SK-N-MC (cell line): Measurements from ENCODE around the gene FOXF2.

ENCODE experiments used
- EZH2 ChIP-seq: fragments of 200-600 bp; sonication (generic); IDR thresholded peaks from one replicate; pipeline ENCODE4 v1.6.1; 2017; ENCODE audit warnings: antibody characterized with exemption
- FOXP2 ChIP-seq: optimal IDR thresholded peaks from 2 replicates; pipeline ENCODE3; 2011; ENCODE audit warnings: mild to moderate bottlenecking, moderate library complexity; ENCODE audit not compliant: insufficient read depth; ENCODE audit errors: extremely low read length, control extremely low read depth
- POLR2AphosphoS5 ChIP-seq: IDR thresholded peaks from 2 replicates; pipeline ENCODE4 v1.6.1; 2012; ENCODE audit warnings: mild to moderate bottlenecking, low read depth, low read length, borderline replicate concordance

DNA sequence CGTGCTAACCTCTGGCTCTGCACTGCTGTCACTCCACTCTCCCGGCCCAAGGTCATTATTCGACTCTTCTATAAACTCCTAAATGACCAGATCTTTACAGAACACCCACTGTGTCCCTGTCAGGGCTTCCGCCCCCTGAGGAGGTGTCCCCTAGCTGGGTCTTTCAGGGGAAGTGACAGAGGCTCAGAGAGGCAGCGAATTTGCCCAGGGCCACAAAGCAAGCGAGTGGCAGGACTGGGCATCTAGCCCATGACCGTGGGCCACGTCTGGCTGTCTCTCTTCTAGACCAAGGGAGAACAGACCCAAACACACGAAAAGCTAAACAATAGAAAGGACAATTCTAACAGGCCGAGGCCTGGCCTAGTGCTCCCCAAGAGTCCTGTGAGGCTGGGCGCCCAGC, 27.4 kb downstream of the FOXF2 start:
- no peak for TF ChIP-seq EZH2
- TF ChIP-seq POLR2AphosphoS5: no peak
- no peak for TF ChIP-seq FOXP2
